Retinal pigment epithelial cell (primary cell): ENCODE results near the gene DLX3.

Experiments
- DNase-seq: peaks from one replicate; pipeline ENCODE4 v3.0.0-alpha.2; 2010; ENCODE audit warnings: low read depth
- H3K4me3 ChIP-seq: 2 replicates; pipeline ENCODE4 v1.5.1; 2011; ENCODE audit warnings: mild to moderate bottlenecking, low read length, control low read depth, moderate library complexity
- CTCF ChIP-seq: conservative IDR thresholded peaks from 2 replicates; pipeline ENCODE4 v1.5.1; 2011; ENCODE audit warnings: low read depth, low read length, control low read depth, inconsistent platforms

The DLX3 gene

GRCh38 chr17:49968405-49969133, 26.5 kb downstream of the DLX3 start:
- peak overlapping the region; percentile 45 for H3K4me3 ChIP-seq
- DNase-seq = peak; percentile 46
- no peak for TF ChIP-seq CTCF

GRCh38 chr17:49967621-49968404, 27.2 kb downstream of the DLX3 start:
- H3K4me3 ChIP-seq = peak overlapping the region; percentile 37
- TF ChIP-seq CTCF = no peak
- no peak for DNase-seq

- no peak for TF ChIP-seq CTCF
- no peak overlapping the region for H3K4me3 ChIP-seq
- no peak for DNase-seq
These were observed 27.8 kb downstream of the DLX3 start for GRCh38 chr17:49967205-49967604.

- TF ChIP-seq CTCF = no peak
- no peak overlapping the region for H3K4me3 ChIP-seq
- no peak for DNase-seq
These were observed 28.3 kb downstream of the DLX3 start for GRCh38 chr17:49966767-49967166.

GRCh38 chr17:49965524-49965909, 29.5 kb downstream of the DLX3 start:
- no peak overlapping the region for H3K4me3 ChIP-seq
- no peak for DNase-seq
- no peak for TF ChIP-seq CTCF

- no peak for DNase-seq
- TF ChIP-seq CTCF = no peak
- H3K4me3 ChIP-seq = no peak overlapping the region
These were observed 30.1 kb downstream of the DLX3 start for GRCh38 chr17:49964769-49965523.
